IMR-90 (cell line): ENCODE measurements around the gene KLHL12. TPM values are rescaled to one million over a fixed set of nuclear protein-coding genes. Genes with fewer than 3 reads are reported as not detected.

Experiments used
- ATAC-seq: fragments of 200-7000 bp; cut with Tn5 transposase; 2 replicates; pipeline ENCODE4 v1.9.1; 2020; ENCODE audit warnings: low read depth, mild to moderate bottlenecking, moderate library complexity
- BruUV-seq: library from RNA; stranded (reverse); fragments of 400-500 nt; replicated peaks from 2 replicates; lab custom pipeline; 2021; lab: Mats Ljungman, UMichigan
- CTCF ChIA-PET: fragments of 300-600 bp; formaldehyde crosslinking; extraction: SDS; loops from one replicate; lab custom pipeline; 2021; ENCODE audit warnings: antibody characterized with exemption; lab: Yijun Ruan, JAX
- POLR2A ChIA-PET: fragments of 300-600 bp; sonication (Branson Sonifier 250); formaldehyde crosslinking; loops from one replicate; lab custom pipeline; 2022; ENCODE audit warnings: antibody characterized with exemption; ENCODE audit not compliant: unreplicated experiment; lab: Charles Lee
- DNase-seq: peaks from one replicate; pipeline ENCODE4 v3.0.0; 2013
- H2AFZ ChIP-seq: replicated peaks from 2 replicates; pipeline ENCODE3; 2013; ENCODE audit warnings: low read length, mild to moderate bottlenecking; ENCODE audit not compliant: poor library complexity
- H2AK5ac ChIP-seq: 2 replicates; pipeline ENCODE4 v1.6.1; 2013; ENCODE audit warnings: low read depth, low read length, inconsistent platforms
- H2AK9ac ChIP-seq: replicated peaks from 2 replicates; pipeline ENCODE3; 2013; ENCODE audit warnings: mild to moderate bottlenecking, low read depth, low read length, moderate library complexity; ENCODE audit not compliant: poor library complexity
- H2BK120ac ChIP-seq: 2 replicates; pipeline ENCODE4 v1.6.1; 2013; ENCODE audit warnings: low read depth, low read length, inconsistent platforms
- H2BK15ac ChIP-seq: 3 replicates; pipeline ENCODE4 v1.6.1; 2013; ENCODE audit warnings: low read depth, low read length, inconsistent platforms
- H2BK20ac ChIP-seq: 2 replicates; pipeline ENCODE4 v1.6.1; 2013; ENCODE audit warnings: low read depth, mild to moderate bottlenecking, inconsistent platforms, low read length, moderate library complexity
- H2BK5ac ChIP-seq: 2 replicates; pipeline ENCODE4 v1.6.1; 2013; ENCODE audit warnings: mild to moderate bottlenecking, low read depth, low read length, inconsistent platforms; ENCODE audit not compliant: poor library complexity, severe bottlenecking
- H3K14ac ChIP-seq: replicated peaks from 2 replicates; pipeline ENCODE4 v1.6.1; 2013; ENCODE audit warnings: low read depth, low read length, inconsistent platforms
- H3K18ac ChIP-seq: 2 replicates; pipeline ENCODE4 v1.6.1; 2013; ENCODE audit warnings: low read depth, low read length, control low read depth
- H3K23ac ChIP-seq: 2 replicates; pipeline ENCODE4 v1.6.1; 2013; ENCODE audit warnings: low read depth, low read length, inconsistent platforms
- H3K27ac ChIP-seq: 2 replicates; pipeline ENCODE4 v1.5.1; 2013; ENCODE audit warnings: mild to moderate bottlenecking, control low read depth, low read length; ENCODE audit not compliant: insufficient read depth
- H3K27me3 ChIP-seq: 2 replicates; pipeline ENCODE4 v1.6.1; 2013; ENCODE audit warnings: low read length; ENCODE audit not compliant: control insufficient read depth, insufficient read depth
- H3K36me3 ChIP-seq: 2 replicates; pipeline ENCODE4 v1.6.1; 2013; ENCODE audit warnings: low read length, mixed read lengths; ENCODE audit not compliant: control insufficient read depth, insufficient read depth
- H3K4ac ChIP-seq: 2 replicates; pipeline ENCODE4 v1.6.1; 2013; ENCODE audit warnings: low read depth, low read length, inconsistent platforms
- H3K4me1 ChIP-seq: 2 replicates; pipeline ENCODE4 v1.6.1; 2013; ENCODE audit warnings: low read length, mixed read lengths; ENCODE audit not compliant: control insufficient read depth, insufficient read depth
- H3K4me2 ChIP-seq: 2 replicates; pipeline ENCODE4 v1.6.1; 2013; ENCODE audit warnings: low read depth, mild to moderate bottlenecking, control low read depth, low read length, moderate library complexity
- H3K4me3 ChIP-seq: 2 replicates; pipeline ENCODE4 v1.5.1; 2013; ENCODE audit warnings: low read depth, mild to moderate bottlenecking, control low read depth, low read length, moderate library complexity; ENCODE audit not compliant: insufficient read depth
- H3K56ac ChIP-seq: 2 replicates; pipeline ENCODE4 v1.6.1; 2013; ENCODE audit warnings: low read length, inconsistent platforms; ENCODE audit not compliant: insufficient read depth; ENCODE audit errors: extremely low read depth
- H3K79me1 ChIP-seq, 2 experiments: 2 replicates each; pipeline ENCODE4 v1.6.1; 2013; ENCODE audit warnings: low read length in 2 of 2, inconsistent platforms in 1 of 2, low read depth in 1 of 2
- H3K9ac ChIP-seq: 2 replicates; pipeline ENCODE4 v1.6.1; 2013; ENCODE audit warnings: low read depth, low read length, control low read depth
- H3K9me1 ChIP-seq: 2 replicates; pipeline ENCODE4 v1.6.1; 2013; ENCODE audit warnings: low read length, inconsistent platforms; ENCODE audit not compliant: insufficient read depth
- H3K9me3 ChIP-seq: 2 replicates; pipeline ENCODE4 v1.6.1; 2013; ENCODE audit warnings: low read length; ENCODE audit not compliant: control insufficient read depth, insufficient read depth
- H4K20me1 ChIP-seq: 2 replicates; pipeline ENCODE4 v1.6.1; 2013; ENCODE audit warnings: low read length, inconsistent platforms; ENCODE audit not compliant: insufficient read depth
- H4K5ac ChIP-seq: 2 replicates; pipeline ENCODE4 v1.6.1; 2013; ENCODE audit warnings: mild to moderate bottlenecking, low read depth, low read length, control low read depth
- H4K8ac ChIP-seq, 2 experiments: 2 replicates each; pipeline ENCODE4 v1.6.1; 2013; ENCODE audit warnings: low read depth in 2 of 2, low read length in 2 of 2, control low read depth in 1 of 2, inconsistent platforms in 1 of 2
- H4K91ac ChIP-seq: 2 replicates; pipeline ENCODE4 v1.6.1; 2013; ENCODE audit warnings: low read depth, low read length, inconsistent platforms; ENCODE audit not compliant: insufficient read depth
- BHLHE40 ChIP-seq: fragments of 150-350 bp; IDR thresholded peaks from 2 replicates; pipeline ENCODE4 v1.6.1; 2016; ENCODE audit warnings: mild to moderate bottlenecking, low read depth, low read length
- CEBPB ChIP-seq: IDR thresholded peaks from 2 replicates; pipeline ENCODE4 v1.6.1; 2012; ENCODE audit warnings: low read depth, low read length, improper control_type of control experiment
- CHD1 ChIP-seq: IDR thresholded peaks from 2 replicates; pipeline ENCODE4 v1.6.1; 2012; ENCODE audit warnings: low read depth, low read length, improper control_type of control experiment
- FOS ChIP-seq: fragments of 150-350 bp; IDR thresholded peaks from 2 replicates; pipeline ENCODE4 v1.6.1; 2016; ENCODE audit warnings: low read depth, low read length
- MAFK ChIP-seq: IDR thresholded peaks from 2 replicates; pipeline ENCODE4 v1.6.1; 2012; ENCODE audit warnings: low read depth, low read length, improper control_type of control experiment
- MAZ ChIP-seq: IDR thresholded peaks from 2 replicates; pipeline ENCODE4 v1.6.1; 2012; ENCODE audit warnings: low read depth, mild to moderate bottlenecking, low read length, improper control_type of control experiment, moderate library complexity, borderline replicate concordance
- MXI1 ChIP-seq: IDR thresholded peaks from 2 replicates; pipeline ENCODE4 v1.6.1; 2012; ENCODE audit warnings: low read depth, mild to moderate bottlenecking, low read length, moderate library complexity, borderline replicate concordance
- NFE2L2 ChIP-seq: fragments of 150-350 bp; IDR thresholded peaks from 2 replicates; pipeline ENCODE4 v1.6.1; 2016; ENCODE audit warnings: low read depth, mild to moderate bottlenecking, low read length
- POLR2A ChIP-seq: IDR thresholded peaks from 2 replicates; pipeline ENCODE4 v1.6.1; 2012; ENCODE audit warnings: mild to moderate bottlenecking, low read depth, low read length
- RAD21 ChIP-seq: IDR thresholded peaks from 2 replicates; pipeline ENCODE4 v1.6.1; 2012; ENCODE audit warnings: low read length, improper control_type of control experiment
- RCOR1 ChIP-seq: IDR thresholded peaks from 2 replicates; pipeline ENCODE4 v1.6.1; 2012; ENCODE audit warnings: mild to moderate bottlenecking, low read length, improper control_type of control experiment; ENCODE audit not compliant: insufficient replicate concordance
- RFX5 ChIP-seq: IDR thresholded peaks from 2 replicates; pipeline ENCODE4 v1.8.0; 2012; ENCODE audit warnings: low read depth, mild to moderate bottlenecking, low read length, moderate library complexity
- SMC3 ChIP-seq: fragments of 150-350 bp; IDR thresholded peaks from 2 replicates; pipeline ENCODE4 v1.6.1; 2016; ENCODE audit warnings: low read depth, mild to moderate bottlenecking, antibody characterized with exemption, low read length, moderate library complexity
- dilution Hi-C: fragments of 300-500 bp; cut with HindIII; formaldehyde crosslinking; loops from one replicate; pipeline ENCODE4 v1.14.3; 2018; ENCODE audit warnings: low sequenced_read_pairs; ENCODE audit not compliant: unreplicated experiment
- in situ Hi-C: fragments of 300-500 bp; cut with MboI; formaldehyde crosslinking; loops from 3 replicates; pipeline ENCODE4 v1.14.3; 2019; ENCODE audit warnings: low sequenced_read_pairs, inconsistent platforms, mixed read lengths
- intact Hi-C: fragments of 100-400 bp; cut with micrococcal nuclease; formaldehyde crosslinking; loops from 2 replicates; pipeline ENCODE4 v1.10.0; 2022
- polyA plus RNA-seq, 3 experiments: library from polyadenylated mRNA; depleted of rRNA; stranded (reverse); fragments of >200 nt; gene quantifications; 2 replicates each; pipeline ENCODE4 v1.2.3, GENCODE V29; 2012; ENCODE audit warnings: low replicate concordance in 1 of 3
- total RNA-seq: library from RNA; depleted of rRNA; stranded (reverse); fragments of >200 nt; gene quantifications from 2 replicates; pipeline ENCODE4 v1.2.3, GENCODE V29; 2012
- TF ChIP-seq, protein P1 (sequence below): conservative IDR thresholded peaks from 2 replicates; pipeline ENCODE4 v1.5.1; 2012; ENCODE audit warnings: mild to moderate bottlenecking, low read depth, low read length, improper control_type of control experiment
- TF ChIP-seq, protein P2 (sequence below): fragments of 150-350 bp; IDR thresholded peaks from 2 replicates; pipeline ENCODE4 v1.6.1; 2016; ENCODE audit warnings: low read depth, mild to moderate bottlenecking, low read length, moderate library complexity, borderline replicate concordance
- TF ChIP-seq, protein P3 (sequence below): fragments of 150-350 bp; IDR thresholded peaks from 2 replicates; pipeline ENCODE4 v1.6.1; 2017; ENCODE audit warnings: mild to moderate bottlenecking, antibody characterized with exemption, low read length, low read depth

KLHL12 gene
- total and polyA plus RNA-seq, 2 of the 4 experiments (the other 2 are of a cell fraction), result 17.2 to 38.4 TPM

DNA sequence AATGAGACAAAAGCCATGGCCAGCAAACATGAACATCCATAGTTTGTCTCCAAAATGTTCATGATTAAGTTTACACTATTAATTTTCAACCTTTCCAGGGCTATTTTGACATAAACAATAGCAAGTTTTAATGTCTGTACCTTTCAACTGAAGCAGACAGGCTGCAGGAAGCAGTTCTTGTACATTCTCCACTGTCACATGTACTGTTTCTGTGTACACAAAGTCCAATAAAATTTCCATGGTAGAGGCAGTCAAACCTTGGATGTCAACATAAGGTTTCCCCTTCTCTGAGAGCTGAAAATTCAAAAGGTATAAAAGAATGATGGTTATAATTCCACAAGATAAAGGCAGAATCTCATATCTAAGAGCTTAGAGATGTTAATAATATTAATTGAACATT, 7.4 kb downstream of the KLHL12 start:
- POLR2A ChIA-PET, result no interaction called here
- in situ Hi-C loops, result loop anchor here (10.0 kb wide), 1 partner anchor 165 kb away; no protein-coding TSS in a partner anchor

More for the DNA sequence above, 7.4 kb downstream of the KLHL12 start:
- Histone ChIP-seq H3K23ac (no peak overlapping the region), H3K4me3 (no peak overlapping the region), H3K4me1 (no peaks in the 10 kb centered on the region), H3K27ac (no peak overlapping the region), H3K18ac (no peak overlapping the region), H3K9ac (no peak overlapping the region), H3K79me1 (peaks cover 0 to 9% of the 10 kb centered on the region in 2 experiments; a peak in 1 of 4 replicates), H3K56ac (no peak overlapping the region), H2AK5ac (no peak overlapping the region), H3K4ac (no peak overlapping the region), H3K27me3 (no peaks in the 10 kb centered on the region), H2AK9ac (no peak overlapping the region), H4K5ac (no peak overlapping the region), H3K36me3 (peaks cover 22% of the 10 kb centered on the region), H2BK120ac (no peak overlapping the region), H3K4me2 (no peak overlapping the region), H4K20me1 (no peaks in the 10 kb centered on the region), H4K8ac (no peak overlapping the region), H2BK15ac (no peak overlapping the region), H3K9me1 (no peaks in the 10 kb centered on the region), H2BK20ac (no peak overlapping the region), H3K9me3 (no peaks in the 10 kb centered on the region), H2BK5ac (no peak overlapping the region), H4K91ac (no peak overlapping the region), H2AFZ (no peak overlapping the region), H3K14ac (no peak overlapping the region)
- no peak for DNase-seq
- intact Hi-C loops, result loop anchor here (5.0 kb wide), 1 partner anchor 172 kb away; no protein-coding TSS in a partner anchor
- BruUV-seq, result no TSS peak
- CTCF ChIA-PET, result no interaction called here
- TF ChIP-seq MXI1 (no peak), NFE2L2 (no peak), MAFK (no peak), RAD21 (no peak), SMC3 (no peak), BHLHE40 (no peak), POLR2A (no peak), MAZ (no peak), RFX5 (no peak), CEBPB (no peak), RCOR1 (no peak), FOS (no peak), CHD1 (no peak)
- TF ChIP-seq, protein P1, sequence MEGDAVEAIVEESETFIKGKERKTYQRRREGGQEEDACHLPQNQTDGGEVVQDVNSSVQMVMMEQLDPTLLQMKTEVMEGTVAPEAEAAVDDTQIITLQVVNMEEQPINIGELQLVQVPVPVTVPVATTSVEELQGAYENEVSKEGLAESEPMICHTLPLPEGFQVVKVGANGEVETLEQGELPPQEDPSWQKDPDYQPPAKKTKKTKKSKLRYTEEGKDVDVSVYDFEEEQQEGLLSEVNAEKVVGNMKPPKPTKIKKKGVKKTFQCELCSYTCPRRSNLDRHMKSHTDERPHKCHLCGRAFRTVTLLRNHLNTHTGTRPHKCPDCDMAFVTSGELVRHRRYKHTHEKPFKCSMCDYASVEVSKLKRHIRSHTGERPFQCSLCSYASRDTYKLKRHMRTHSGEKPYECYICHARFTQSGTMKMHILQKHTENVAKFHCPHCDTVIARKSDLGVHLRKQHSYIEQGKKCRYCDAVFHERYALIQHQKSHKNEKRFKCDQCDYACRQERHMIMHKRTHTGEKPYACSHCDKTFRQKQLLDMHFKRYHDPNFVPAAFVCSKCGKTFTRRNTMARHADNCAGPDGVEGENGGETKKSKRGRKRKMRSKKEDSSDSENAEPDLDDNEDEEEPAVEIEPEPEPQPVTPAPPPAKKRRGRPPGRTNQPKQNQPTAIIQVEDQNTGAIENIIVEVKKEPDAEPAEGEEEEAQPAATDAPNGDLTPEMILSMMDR, result no peak
- TF ChIP-seq, protein P2, sequence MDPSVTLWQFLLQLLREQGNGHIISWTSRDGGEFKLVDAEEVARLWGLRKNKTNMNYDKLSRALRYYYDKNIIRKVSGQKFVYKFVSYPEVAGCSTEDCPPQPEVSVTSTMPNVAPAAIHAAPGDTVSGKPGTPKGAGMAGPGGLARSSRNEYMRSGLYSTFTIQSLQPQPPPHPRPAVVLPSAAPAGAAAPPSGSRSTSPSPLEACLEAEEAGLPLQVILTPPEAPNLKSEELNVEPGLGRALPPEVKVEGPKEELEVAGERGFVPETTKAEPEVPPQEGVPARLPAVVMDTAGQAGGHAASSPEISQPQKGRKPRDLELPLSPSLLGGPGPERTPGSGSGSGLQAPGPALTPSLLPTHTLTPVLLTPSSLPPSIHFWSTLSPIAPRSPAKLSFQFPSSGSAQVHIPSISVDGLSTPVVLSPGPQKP, result no peak
- TF ChIP-seq, protein P3, sequence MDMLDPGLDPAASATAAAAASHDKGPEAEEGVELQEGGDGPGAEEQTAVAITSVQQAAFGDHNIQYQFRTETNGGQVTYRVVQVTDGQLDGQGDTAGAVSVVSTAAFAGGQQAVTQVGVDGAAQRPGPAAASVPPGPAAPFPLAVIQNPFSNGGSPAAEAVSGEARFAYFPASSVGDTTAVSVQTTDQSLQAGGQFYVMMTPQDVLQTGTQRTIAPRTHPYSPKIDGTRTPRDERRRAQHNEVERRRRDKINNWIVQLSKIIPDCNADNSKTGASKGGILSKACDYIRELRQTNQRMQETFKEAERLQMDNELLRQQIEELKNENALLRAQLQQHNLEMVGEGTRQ, result no peak
- ATAC-seq, result no peak
- dilution Hi-C loops, result no loop called here
